Activated CD8-positive, alpha-beta memory T cell treated with anti-CD3 and anti-CD28 coated beads for 36 hours (primary cell): Measurements from ENCODE around the gene EP400. TPM values are rescaled to one million over a fixed set of nuclear protein-coding genes. Genes with fewer than 3 reads are reported as not detected.

Experiments
- CTCF ChIA-PET: fragments of 350-600 bp; sonication (Branson Sonifier 250); formaldehyde crosslinking; loops from one replicate; lab custom pipeline; 2021; ENCODE audit warnings: antibody characterized with exemption; lab: Charles Lee
- POLR2A ChIA-PET: fragments of 350-600 bp; sonication (Branson Sonifier 250); formaldehyde crosslinking; loops from one replicate; lab custom pipeline; 2021; ENCODE audit warnings: antibody characterized with exemption; lab: Charles Lee
- total RNA-seq, 2 experiments: library from RNA; stranded (reverse); gene quantifications; one replicate each; pipeline ENCODE4 v1.2.3, GENCODE V29; 2021

Gene EP400
- total RNA-seq, 2 experiments from 2014 or later = 48.8 to 49.0 TPM

DNA sequence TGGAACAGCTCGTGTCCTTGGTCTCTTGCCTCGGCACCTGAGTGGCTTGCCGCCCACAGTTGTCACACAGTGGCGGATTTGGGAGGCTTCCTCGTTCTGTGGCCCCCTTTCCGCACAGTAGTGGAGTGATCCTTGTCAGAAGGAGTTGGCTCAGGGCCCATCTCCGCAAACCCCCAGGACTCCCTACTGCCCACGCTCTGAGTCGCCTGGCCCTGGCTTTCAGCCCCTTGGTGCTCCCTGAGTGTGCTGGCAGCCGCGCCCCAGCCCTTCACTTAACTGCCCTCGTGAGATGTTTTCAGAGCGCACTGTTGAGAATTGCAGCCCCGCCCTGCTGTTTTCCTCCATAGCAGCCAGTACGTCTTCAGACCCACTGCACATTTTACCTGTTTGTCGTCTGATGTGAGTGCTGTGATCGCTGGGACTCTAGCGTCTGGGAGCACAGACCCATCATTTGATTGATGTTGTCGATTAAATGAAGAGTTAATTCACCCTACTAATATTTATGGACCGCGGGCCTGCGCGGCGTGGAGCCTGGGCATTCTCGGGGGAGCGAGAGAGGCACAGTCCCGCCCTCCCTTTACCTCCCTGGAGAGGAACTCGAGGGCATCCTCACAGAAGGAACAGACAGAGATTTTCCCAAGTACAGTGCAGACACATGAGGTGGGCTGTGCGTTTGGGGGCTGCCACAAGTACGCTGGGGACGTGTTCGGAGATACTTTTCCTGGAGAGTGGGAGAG, 102.6 kb downstream of the EP400 start:
- ChIA-PET CTCF (no interaction called here), POLR2A (no interaction called here)

DNA sequence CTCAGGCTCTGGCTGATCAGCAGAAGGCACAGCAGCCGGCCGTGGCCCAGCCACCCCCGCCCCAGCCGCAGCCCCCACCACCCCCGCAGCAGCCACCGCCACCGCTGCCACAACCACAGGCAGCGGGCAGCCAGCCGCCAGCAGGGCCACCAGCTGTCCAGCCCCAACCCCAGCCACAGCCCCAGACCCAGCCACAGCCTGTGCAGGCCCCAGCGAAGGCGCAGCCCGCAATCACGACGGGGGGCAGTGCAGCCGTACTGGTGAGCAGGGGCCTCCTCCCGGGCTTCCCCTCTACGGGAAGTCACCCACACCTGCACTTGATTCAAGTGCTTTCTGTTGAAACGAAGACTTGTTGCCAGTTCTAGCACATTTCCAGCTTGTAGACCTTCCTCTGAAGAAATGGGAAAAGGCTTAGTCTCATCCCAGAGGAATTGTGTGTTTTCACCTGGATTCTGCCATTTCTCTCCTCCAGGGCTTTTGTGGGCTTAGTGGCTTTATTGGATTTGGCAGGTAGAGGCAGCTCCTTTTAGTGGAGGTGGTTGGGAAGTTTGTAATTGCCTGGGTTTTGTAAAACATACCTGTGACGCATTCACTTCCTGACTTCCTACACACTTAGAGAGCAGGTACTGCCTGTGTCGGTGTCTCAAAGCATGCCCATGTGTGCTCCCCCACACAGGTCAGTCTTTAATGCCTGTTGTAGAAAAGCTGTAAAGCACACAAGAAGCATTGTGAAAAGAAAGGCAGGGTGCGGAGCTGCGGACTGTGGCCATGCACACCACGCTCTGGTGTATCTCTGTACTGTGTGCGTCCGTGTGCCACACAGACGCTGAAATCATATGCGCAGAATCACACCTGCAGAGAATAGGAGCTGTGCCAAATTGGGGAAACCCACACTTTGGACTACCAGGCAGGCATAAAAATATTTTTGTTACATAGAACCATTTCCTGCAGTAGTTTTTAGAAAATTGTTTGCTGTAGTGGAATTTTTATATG, 103.9 kb downstream of the EP400 start:
- POLR2A ChIA-PET = no interaction called here
- CTCF ChIA-PET = no interaction called here

DNA sequence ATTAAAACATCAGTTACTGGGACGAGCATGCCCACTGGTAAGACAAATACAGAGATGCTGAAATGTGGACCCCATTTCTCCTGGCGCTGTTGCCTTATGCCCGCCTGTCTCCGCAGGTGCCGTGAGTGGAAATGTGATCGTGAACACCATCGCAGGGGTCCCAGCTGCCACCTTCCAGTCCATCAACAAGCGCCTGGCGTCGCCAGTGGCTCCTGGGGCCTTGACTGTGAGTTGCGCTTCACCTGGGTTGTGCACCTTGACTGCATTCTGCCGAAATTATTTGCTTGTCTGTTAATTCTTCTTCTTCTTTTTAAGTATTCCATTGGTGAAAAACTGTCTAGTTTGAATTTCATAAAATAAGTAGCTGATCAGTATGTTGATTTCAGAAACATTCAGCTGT, 105.2 kb downstream of the EP400 start:
- POLR2A ChIA-PET = no interaction called here
- CTCF ChIA-PET = no interaction called here

DNA sequence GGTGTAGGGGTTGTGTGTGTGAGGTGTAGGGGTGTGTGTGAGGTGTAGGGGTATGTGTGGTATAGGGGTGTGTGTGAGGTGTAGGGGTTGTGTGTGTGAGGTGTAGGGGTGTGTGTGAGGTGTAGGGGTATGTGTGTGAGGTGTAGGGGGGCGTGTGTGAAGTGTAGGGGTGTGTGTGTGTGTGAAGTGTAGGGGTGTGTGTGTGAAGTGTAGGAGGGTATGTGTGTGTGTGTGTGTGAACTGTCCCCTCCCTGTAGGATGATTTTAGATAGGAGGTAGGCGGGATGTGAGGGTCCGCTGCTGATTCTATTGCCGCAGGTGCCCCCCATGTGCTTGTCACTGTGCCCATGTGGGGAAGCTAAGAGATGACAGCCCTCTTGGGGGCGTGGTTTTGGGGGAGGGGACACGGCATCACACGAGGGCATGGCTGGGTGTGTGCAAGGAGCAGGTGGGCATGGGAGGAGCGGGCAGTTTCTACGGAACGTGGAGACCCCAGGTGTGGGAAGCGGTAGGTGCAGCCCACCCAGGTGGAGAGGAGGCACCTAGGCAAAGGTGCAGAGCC, 105.9 kb downstream of the EP400 start:
- POLR2A ChIA-PET = no interaction called here

DNA sequence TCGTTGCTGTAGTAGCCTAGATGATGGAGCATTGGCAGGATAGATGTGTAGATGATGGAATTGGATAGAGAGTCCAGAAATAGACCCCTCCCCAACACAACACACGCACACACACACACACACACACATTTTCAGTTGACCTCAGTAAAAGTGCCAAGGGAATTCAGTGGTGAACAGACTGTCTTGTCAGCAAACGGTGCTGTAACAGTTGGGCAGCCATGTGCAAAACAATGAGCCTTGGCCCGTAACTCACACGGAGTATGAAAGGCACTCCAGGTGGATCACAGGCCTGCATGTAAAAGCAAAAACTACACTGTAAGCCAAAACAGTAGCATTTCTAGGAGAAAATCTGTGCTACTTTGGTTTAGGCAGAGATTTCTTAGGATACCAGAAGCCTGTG, 106.6 kb downstream of the EP400 start:
- POLR2A ChIA-PET = no interaction called here
- CTCF ChIA-PET = no interaction called here

More for the DNA sequence above, 105.9 kb downstream of the EP400 start:
- CTCF ChIA-PET = no interaction called here

DNA sequence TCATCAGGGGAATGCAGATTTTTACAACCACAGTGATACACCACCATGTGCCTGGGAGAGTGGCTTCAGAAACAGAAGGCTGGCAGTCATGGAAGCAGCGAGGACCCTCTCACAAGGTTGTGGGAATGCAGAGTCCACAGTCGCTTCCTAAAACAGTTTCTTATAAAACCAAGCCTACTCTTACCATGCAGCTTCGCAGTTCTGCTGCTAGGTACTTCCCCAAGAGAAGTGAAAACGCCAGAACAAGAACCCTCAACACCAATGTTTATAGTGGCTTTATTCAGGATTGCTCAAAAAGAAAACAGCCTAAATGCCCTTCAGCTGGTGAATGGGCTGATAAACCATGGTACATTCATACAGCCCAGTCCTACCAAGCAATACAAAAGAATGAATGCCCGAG, 107.2 kb downstream of the EP400 start:
- CTCF ChIA-PET = no interaction called here
- POLR2A ChIA-PET = no interaction called here

DNA sequence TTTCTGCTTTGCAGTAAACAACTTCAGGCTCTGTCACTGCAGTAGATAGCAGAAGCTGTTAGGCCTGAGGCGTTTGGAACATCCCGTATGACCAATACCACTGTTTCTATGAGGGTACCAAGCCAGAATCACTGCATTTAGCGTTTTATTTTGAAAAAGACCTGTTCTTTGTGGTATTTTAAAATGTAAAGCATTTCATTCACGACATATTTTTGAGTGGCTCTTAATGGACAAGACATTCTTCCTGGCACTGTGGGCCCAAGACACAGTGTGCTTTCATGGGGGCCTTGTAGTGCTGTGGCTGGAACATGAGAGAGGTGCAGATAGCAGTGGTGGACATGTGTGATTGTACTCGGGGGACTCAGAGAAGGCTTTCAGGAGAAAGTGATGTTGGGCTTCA, 107.9 kb downstream of the EP400 start:
- ChIA-PET POLR2A (interaction anchor here (0.5 kb wide), 1 partner anchor 331 kb away, joined by 3 read pairs; no protein-coding TSS in a partner anchor), CTCF (no interaction called here)

DNA sequence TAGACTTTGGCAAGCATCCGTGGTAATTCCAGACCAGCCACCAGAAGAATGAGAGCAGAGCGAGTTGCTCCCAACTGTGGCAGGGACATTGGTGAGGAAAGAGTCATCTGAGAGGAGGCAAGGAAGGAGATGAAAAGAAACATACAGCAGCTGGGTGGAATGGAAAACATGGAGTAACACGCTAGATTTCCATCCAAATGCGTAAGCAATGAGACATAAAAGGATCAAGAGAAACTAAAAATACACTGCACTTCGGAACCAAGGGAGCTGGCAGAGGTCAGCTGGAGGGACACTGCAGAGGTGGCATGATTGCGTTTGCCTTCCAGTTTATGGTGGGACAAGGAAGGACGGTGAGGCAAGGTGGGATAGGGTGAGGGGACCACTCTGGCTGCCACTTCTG, 111.5 kb downstream of the EP400 start:
- CTCF ChIA-PET = no interaction called here

DNA sequence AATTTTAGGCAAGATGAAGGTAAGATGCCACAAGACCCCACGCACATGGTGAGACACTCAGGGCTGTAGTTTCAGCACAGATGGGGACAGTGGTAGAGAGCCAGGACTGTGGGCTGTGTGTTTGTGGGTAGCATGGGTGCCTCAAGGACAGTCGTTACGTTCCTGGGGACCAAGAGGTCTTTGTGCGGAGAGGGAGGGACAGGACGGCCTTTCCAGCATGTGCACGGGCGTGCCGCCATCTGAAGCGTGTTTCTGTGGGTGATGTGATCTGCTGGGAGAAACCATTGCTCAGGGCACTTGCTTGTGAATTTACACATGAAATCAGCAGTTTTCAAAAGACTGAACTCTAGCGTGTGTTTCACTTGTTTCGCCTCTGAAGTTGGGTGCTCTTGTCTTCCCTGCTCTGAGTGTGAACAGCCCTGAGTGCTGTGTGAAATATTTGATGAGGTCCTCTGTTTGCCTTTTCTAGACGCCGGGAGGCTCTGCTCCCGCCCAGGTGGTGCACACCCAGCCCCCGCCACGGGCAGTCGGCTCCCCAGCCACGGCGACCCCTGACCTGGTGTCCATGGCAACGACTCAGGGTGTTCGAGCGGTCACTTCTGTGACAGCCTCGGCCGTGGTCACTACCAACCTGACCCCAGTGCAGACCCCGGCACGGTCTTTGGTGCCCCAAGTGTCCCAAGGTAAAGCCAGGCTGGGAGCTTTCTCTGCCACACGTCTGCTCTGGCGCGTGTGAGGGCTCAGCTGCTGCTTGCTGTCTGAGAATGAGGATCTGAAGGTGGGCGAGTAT, 112.1 kb downstream of the EP400 start:
- POLR2A ChIA-PET = no interaction called here
- CTCF ChIA-PET = no interaction called here

More for the DNA sequence above, 111.5 kb downstream of the EP400 start:
- POLR2A ChIA-PET = no interaction called here

DNA sequence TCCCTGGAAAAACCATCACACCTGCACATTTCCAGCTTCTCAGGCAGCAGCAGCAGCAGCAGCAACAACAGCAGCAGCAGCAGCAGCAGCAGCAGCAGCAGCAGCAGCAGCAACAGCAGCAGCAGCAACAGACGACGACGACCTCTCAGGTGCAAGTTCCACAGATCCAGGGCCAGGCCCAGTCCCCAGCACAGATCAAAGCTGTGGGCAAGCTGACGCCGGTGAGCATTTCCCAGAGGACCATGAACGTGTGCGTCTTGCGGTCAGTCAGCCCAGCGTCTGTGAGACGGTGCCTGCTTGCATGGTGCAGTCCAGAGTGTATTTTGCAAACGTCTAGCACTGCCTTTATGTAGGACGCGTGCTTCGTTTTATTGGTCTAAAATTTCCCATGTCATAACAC, 112.7 kb downstream of the EP400 start:
- ChIA-PET POLR2A (no interaction called here), CTCF (no interaction called here)

DNA sequence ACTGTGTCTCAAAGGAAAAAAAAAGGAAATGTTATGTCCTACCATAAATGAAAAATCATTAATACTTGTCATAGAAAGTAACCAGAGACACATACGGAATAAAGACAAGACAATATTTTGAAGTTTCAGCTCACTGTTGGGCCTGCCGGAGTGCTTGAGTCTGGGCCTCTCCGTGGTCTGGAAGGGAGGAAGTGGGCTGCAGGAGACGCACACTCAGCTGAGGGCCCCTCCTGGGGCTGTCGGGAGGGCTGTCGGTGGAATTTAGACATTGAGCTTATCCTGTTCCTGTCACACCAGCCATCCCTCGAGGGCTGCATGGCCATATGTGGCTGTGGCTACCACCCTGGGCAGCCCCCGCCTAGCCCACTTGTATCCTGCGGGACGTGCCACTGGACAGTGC, 113.7 kb downstream of the EP400 start:
- ChIA-PET CTCF (no interaction called here), POLR2A (no interaction called here)

DNA sequence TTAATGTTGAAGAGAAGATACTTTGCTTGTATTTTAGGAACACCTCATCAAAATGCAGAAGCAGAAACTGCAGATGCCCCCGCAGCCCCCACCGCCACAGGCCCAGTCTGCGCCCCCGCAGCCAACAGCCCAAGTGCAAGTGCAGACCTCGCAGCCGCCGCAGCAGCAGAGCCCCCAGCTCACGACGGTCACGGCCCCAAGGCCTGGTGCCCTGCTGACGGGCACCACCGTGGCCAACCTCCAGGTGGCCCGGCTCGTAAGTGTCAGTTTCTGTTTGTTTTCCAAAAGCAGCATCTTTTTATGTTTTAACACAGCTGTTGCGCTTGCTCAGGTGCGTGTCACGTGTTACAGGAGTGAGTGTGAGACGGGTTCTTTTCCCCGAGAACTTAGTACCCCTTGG, 114.9 kb downstream of the EP400 start:
- ChIA-PET POLR2A (no interaction called here), CTCF (no interaction called here)

DNA sequence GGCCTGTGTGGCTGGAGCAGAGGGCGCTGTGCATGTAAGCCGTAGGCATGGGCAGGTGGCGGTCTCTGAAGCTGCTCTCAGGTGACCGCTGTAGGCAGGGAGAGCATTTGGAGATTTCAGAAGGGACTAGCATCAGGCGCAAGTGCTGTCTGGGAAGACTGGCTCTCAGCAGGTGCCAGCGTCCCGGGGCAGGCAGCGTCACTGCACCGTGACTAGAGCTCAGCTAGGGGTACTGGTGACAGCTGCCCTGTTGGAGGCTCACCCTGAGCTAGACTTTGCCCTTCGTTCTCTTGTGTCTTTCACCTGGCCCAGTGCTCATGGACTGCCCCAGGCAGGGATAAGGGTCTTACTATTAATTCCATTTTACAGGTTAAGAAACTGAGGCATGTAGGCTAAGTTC, 115.5 kb downstream of the EP400 start:
- ChIA-PET CTCF (no interaction called here), POLR2A (no interaction called here)

DNA sequence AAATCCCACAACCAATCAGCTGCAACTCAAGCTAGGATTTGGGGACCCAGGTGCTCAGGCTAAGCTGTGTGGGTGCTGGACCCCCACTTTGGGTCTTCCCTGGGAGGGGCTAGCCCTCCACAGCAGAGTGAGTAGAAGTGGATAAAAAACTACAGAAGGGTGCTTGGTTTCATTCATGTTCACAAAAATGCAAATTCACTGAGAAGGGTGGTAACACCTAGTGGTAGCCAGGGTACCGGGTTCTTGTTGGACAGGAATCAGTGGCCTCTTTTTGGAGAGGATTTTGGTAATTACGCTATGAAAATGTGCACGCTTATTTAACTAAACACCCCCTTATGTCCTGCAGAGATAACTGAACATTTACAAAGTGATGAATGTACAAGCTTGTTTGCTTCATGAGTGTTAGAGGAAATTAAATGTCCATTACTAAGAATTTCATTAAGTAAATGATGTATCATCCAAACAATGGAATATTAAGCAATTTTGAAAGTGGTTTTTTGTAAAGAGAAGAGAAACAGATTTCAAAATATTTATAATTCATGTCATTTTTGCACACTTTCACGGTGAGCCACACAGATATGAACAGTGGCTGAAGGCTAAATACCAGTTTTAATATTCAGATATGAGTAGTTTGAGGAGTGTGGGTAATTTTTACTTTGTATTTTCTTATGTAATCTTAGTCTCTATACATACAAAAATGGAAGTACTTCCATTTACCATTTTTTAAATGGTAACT, 116.0 kb downstream of the EP400 start:
- CTCF ChIA-PET = interaction anchor here (1.1 kb wide), 1 partner anchor 13 kb away, joined by 3 read pairs; no protein-coding TSS in a partner anchor
- POLR2A ChIA-PET = no interaction called here

DNA sequence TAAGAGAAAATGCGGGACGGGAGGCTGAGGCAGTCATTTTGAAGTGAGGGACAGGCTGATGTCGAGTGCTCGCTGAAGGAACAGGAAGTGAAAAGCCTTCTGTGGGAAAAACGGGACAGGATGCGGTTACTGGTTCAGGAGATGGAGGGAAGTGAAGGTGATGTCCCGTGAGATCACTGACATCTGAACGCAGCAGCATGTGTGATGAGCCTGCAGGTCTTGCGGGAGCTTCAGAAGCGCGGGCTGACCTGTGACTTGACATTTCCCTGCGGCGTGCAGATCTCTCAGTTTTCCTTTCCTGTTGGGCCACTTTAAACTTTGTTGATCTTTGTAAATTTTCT, 116.6 kb downstream of the EP400 start:
- ChIA-PET POLR2A (no interaction called here), CTCF (interaction anchor here (1.1 kb wide), 1 partner anchor 13 kb away, joined by 3 read pairs; no protein-coding TSS in a partner anchor)

DNA sequence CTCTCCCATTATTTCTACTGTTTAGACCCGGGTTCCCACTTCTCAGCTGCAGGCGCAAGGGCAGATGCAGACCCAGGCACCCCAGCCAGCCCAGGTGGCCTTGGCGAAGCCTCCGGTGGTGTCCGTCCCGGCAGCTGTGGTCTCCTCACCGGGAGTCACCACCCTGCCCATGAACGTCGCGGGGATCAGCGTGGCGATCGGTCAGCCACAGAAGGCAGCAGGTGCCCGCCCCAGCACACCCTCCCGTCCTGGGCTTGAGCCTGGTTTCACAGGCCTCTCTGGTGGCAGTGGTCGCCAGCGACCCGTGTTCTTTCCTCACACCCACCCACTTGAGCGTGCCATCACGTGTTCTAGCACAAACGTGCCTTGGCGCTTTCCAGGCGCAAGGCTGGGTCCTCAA, 117.0 kb downstream of the EP400 start:
- ChIA-PET CTCF (interaction anchor here (1.1 kb wide), 1 partner anchor 13 kb away, joined by 3 read pairs; no protein-coding TSS in a partner anchor), POLR2A (no interaction called here)

DNA sequence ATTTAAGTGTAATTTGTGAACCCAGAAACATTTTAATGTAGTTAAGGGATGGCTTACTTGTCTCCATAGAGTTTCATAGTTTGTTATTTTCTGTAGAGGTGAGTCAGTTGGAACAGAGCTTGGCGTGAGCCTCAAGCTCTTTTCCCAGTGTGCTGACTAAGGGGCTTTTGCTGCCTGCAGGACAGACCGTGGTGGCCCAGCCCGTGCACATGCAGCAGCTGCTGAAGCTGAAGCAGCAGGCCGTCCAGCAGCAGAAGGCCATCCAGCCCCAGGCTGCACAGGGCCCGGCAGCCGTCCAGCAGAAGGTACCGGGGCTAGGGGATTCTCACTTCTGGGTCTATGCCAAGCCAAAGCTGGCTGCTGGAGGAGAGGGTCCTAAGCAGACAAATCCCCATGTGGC, 117.4 kb downstream of the EP400 start:
- POLR2A ChIA-PET = no interaction called here

DNA sequence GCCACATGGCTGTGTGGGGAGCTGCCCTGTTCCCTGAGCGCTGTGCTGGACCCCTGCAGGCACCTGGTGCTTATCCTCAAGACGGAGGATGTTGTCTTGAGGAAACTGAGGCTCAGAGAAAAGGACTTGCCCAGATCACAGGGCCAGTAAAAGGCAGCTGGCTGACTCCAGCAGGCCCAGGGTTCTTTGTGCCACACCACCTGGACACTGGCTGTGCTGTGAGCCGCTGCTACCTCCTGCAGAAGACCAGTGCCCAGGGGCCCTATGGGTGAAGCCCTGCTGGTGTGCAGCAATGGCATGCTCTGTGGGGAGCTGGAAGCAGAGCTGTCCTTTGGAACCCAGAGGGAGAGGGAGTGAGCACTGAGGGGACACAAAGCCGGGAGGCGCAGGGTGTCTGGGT, 118.5 kb downstream of the EP400 start:
- ChIA-PET CTCF (interaction anchor here (0.6 kb wide), 1 partner anchor 451 kb away, joined by 5 read pairs; no protein-coding TSS in a partner anchor), POLR2A (no interaction called here)

More for the DNA sequence above, 117.4 kb downstream of the EP400 start:
- CTCF ChIA-PET = no interaction called here
